Measurements from ENCODE around the gene PPP1R26.
A peak's percentile ranks its signal among the peaks of the same experiment; 100 is the strongest.

The PPP1R26 gene

DNA sequence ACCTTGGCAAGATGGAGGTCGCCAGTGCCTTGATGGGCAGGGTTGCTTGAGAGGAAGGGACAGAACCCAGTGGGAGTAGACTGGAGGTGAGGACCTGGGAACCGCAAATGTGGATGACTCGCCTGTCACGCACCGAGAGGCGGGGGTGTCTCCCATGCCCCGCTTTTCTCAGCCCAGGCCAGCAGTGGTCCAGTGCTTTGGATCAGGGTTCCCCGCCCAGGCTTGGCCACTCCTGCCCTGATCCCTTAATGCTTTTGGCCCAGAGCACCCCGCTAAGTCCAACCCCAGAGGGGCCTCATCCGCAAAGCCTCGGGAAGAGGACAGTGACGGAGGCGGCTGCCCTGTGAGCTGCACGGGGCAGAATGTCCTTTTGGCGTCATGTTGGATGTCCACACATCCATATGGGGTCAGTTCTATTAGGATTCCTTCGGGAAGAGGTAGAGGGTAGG, 23.3 kb downstream of the PPP1R26 start:
- in situ Hi-C loops (cut with MboI; ENCODE audit: low pct_unique_long_range_greater_than_20kb, low sequenced_read_pairs, unreplicated experiment), result no loop called here
- TF ChIP-seq, protein P1, sequence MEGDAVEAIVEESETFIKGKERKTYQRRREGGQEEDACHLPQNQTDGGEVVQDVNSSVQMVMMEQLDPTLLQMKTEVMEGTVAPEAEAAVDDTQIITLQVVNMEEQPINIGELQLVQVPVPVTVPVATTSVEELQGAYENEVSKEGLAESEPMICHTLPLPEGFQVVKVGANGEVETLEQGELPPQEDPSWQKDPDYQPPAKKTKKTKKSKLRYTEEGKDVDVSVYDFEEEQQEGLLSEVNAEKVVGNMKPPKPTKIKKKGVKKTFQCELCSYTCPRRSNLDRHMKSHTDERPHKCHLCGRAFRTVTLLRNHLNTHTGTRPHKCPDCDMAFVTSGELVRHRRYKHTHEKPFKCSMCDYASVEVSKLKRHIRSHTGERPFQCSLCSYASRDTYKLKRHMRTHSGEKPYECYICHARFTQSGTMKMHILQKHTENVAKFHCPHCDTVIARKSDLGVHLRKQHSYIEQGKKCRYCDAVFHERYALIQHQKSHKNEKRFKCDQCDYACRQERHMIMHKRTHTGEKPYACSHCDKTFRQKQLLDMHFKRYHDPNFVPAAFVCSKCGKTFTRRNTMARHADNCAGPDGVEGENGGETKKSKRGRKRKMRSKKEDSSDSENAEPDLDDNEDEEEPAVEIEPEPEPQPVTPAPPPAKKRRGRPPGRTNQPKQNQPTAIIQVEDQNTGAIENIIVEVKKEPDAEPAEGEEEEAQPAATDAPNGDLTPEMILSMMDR (IDR thresholded peaks at IDR 0.05; ENCODE audit: extremely low read depth, insufficient read depth, missing control alignments), result no peak

DNA sequence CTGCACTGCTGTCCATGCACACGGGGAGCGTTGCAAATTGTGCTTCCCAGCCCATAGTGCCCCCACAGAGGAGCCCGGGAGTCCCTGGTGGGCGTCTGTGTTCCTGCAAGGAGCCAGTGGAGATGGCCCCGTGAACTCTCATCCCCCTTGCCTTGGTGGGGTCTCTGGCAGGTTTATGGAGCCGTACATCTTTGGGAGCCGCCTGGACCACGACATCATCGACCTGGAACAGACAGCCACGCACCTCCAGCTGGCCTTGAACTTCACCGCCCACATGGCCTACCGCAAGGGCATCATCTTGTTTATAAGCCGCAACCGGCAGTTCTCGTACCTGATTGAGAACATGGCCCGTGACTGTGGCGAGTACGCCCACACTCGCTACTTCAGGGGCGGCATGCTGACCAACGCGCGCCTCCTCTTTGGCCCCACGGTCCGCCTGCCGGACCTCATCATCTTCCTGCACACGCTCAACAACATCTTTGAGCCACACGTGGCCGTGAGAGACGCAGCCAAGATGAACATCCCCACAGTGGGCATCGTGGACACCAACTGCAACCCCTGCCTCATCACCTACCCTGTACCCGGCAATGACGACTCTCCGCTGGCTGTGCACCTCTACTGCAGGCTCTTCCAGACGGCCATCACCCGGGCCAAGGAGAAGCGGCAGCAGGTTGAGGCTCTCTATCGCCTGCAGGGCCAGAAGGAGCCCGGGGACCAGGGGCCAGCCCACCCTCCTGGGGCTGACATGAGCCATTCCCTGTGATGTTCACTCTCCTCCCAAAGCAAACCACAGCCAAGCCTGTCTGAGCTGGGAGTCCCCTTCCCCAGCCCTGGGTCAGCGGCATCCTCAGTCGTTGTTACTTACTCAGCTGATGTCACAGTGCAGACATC, 24.0 kb downstream of the PPP1R26 start:
- TF ChIP-seq, protein P1 (IDR thresholded peaks at IDR 0.05; ENCODE audit: extremely low read depth, insufficient read depth, missing control alignments), result no peak
- in situ Hi-C loops (cut with MboI; ENCODE audit: low pct_unique_long_range_greater_than_20kb, low sequenced_read_pairs, unreplicated experiment), result no loop called here
- no peak for DNase-seq (ENCODE audit: low spot score)

More for the DNA sequence above, 23.3 kb downstream of the PPP1R26 start:
- DNase-seq (ENCODE audit: low spot score), result no peak

DNA sequence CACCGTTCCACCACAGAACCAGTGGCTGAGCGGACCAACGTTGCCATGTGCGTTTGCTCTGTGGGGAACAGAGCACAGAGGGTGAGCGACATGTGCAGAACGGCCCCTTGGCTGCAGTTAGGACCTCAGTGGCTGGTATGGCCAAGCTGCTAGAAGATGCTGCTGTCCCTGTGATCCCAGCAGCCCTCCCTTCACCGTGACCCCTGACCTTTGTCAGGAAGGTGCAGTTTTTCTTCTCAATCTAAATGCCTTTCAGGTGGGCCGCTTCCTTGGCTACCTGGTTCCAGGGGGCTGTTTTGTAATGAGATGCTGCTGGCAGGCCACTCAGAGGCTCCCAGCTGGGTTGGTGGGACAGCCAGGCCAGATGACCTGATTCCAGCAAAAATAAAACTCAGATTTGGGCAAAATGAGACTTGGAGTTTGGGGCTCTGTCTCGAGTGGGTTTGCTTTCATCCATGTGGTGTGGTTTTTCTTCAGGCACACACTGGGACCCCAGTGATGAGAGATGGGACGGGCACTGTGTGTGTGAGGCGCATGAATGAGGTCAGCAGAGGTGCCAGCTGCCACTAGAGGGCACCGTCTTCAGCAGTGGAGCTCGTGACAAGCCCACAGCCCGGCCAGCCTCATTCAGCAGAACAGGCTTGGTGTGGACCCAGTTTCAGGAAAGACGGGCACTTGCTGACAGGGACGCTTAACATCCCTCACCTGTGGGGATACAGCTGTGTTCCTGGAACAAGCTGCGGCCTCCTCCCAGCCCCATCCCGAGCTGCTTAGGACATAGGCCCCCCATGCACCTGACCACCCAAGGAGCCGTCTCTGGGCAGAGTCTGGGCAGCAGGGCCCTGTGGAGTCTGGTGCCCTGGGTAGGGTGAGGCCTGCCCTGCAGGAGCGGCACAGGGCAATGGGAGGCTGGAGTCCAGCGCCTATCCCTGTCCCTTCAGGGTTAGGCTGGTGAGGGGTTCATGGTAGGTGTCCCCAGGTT, 25.0 kb downstream of the PPP1R26 start:
- in situ Hi-C loops (cut with MboI; ENCODE audit: low pct_unique_long_range_greater_than_20kb, low sequenced_read_pairs, unreplicated experiment), result no loop called here
- peak; percentile 80 for DNase-seq (ENCODE audit: low spot score)
- TF ChIP-seq, protein P1 (IDR thresholded peaks at IDR 0.05; ENCODE audit: extremely low read depth, insufficient read depth, missing control alignments), result peak; percentile 86

DNA sequence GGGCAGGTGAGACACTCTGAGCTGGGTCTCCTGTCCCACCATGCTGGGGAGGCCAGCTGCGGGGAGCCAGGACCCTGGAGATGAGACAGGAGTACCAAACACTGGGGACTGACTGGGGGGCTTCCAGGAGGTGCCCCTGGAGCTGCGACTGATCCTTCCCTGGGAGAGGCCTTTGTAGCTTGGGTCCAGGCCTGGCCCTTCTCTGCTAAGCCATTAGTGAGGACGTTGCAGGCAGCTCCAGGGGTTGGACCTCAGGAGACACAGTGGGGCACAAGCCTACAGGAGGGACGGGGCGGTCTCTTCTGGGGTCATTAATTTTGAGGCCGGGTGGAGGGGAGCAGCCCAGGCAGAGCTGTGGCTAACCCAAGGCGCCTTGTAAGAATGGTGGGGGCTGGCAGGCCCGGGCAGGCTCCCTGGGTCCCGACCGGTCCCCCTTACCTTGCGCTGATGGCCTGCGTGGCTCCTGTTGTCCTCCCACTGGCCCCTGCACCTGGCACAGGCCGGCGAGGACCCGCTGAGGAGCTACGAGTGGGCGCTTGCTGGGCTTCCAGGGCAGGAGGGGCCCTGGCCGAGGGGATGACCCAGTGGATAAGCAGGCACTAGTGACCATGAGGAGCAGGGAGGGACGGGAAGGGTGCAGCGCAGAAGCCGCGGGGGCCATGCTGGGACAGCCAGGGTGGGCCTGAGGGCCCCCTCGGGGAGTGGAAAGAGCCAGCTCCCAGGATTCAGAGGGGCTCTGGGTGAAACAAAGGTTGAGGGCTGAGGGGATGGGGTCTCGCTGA, 26.0 kb downstream of the PPP1R26 start:
- TF ChIP-seq, protein P1 (IDR thresholded peaks at IDR 0.05; ENCODE audit: extremely low read depth, insufficient read depth, missing control alignments), result no peak
- no peak for DNase-seq (ENCODE audit: low spot score)
- in situ Hi-C loops (cut with MboI; ENCODE audit: low pct_unique_long_range_greater_than_20kb, low sequenced_read_pairs, unreplicated experiment), result no loop called here

DNA sequence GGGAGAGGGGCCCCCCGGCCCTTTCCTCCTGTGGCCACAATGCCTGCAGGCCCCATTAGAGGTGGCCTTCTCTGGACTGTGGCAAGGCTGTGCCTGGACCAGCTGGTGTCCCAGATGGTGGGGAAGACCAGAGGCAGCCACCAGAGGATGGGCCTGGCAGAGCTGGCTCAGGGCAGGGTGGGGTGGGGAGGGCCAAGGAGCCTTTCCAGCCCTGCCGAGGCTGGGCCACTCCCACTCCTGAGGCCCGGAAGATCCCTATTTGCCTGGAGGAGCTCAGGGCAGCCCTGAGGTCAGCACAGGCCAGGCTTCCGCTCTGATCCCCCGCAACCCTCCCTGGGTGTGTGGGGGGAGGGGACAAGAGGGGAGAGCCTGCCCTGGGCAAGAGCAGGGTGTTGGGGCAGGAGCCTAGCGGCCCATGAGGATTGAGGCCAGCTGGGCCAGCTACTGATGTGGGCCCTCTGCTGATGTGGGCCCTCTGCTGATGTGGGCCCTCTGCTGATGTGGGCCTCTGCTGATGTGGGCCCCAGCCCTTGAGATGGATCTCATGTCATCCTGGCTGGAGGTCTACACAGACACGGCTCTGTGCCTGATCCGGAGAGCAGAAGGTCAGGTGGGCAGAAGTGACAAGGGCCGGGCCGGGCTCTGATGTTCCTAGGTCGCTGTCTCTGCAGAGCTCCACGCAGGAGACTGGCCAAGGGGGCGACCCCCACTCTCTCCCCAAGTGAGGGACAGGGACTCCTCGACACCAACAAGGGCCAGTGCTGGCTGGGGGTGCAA, 26.9 kb downstream of the PPP1R26 start:
- in situ Hi-C loops (cut with MboI; ENCODE audit: low pct_unique_long_range_greater_than_20kb, low sequenced_read_pairs, unreplicated experiment), result no loop called here
- TF ChIP-seq, protein P1 (IDR thresholded peaks at IDR 0.05; ENCODE audit: extremely low read depth, insufficient read depth, missing control alignments), result no peak

More for the DNA sequence above, 26.9 kb downstream of the PPP1R26 start:
- no peak for DNase-seq (ENCODE audit: low spot score)

Measured in GM13977 (cell line).